NB4 (cell line): Measurements from ENCODE around the gene DPT.

Source experiments
- CTCF ChIP-seq: IDR thresholded peaks from one replicate; pipeline ENCODE4 v1.5.1; 2012; ENCODE audit warnings: low read depth, low read length
- MYC ChIP-seq: IDR thresholded peaks from 2 replicates; pipeline ENCODE4 v1.6.1; 2011; ENCODE audit warnings: low read depth, low read length

- TF ChIP-seq CTCF (no peak), MYC (no peak)
Observed at GRCh38 chr1:168714012-168714411, 15.0 kb downstream of the DPT start.
